Activated CD8-positive, alpha-beta T cell treated with anti-CD3 and anti-CD28 coated beads for 36 hours (primary cell): ENCODE measurements around the gene ARFIP2. TPM values are rescaled to one million over a fixed set of nuclear protein-coding genes. Genes with fewer than 3 reads are reported as not detected.

ENCODE experiments used
- ATAC-seq: fragments of 200-7000 bp; cut with Tn5 transposase; one replicate; pipeline ENCODE4 v1.10.0; 2021; ENCODE audit warnings: mild to moderate bottlenecking, moderate library complexity
- CTCF ChIA-PET: fragments of 350-600 bp; sonication (Branson Sonifier 250); formaldehyde crosslinking; loops from one replicate; lab custom pipeline; 2021; ENCODE audit warnings: antibody characterized with exemption; lab: Charles Lee
- POLR2A ChIA-PET: fragments of 350-600 bp; sonication (Branson Sonifier 250); formaldehyde crosslinking; loops from one replicate; lab custom pipeline; 2021; ENCODE audit warnings: antibody characterized with exemption; lab: Charles Lee
- DNase-seq: peaks from one replicate; pipeline ENCODE4 v3.0.0-alpha.2; 2020
- H3K27ac Mint-ChIP-seq: one replicate; pipeline ENCODE4 v1.8.0; 2021; ENCODE audit warnings: mild to moderate bottlenecking, mixed read lengths
- H3K27me3 Mint-ChIP-seq: one replicate; pipeline ENCODE4 v1.8.0; 2021; ENCODE audit warnings: mixed read lengths
- H3K36me3 Mint-ChIP-seq: one replicate; pipeline ENCODE4 v1.8.0; 2021; ENCODE audit warnings: low read depth, mixed read lengths
- H3K4me1 Mint-ChIP-seq: one replicate; pipeline ENCODE4 v1.8.0; 2021; ENCODE audit warnings: low read depth, mixed read lengths
- H3K4me3 Mint-ChIP-seq: one replicate; pipeline ENCODE4 v1.8.0; 2021; ENCODE audit warnings: mild to moderate bottlenecking, moderate library complexity, mixed read lengths
- H3K9me3 Mint-ChIP-seq: one replicate; pipeline ENCODE4 v1.8.0; 2021; ENCODE audit warnings: mixed read lengths
- CTCF ChIP-seq: fragments of 200-600 bp; IDR thresholded peaks from one replicate; pipeline ENCODE4 v1.8.0; 2022; ENCODE audit warnings: antibody characterized with exemption, mild to moderate bottlenecking
- intact Hi-C: fragments of 100-400 bp; cut with micrococcal nuclease; formaldehyde crosslinking; loops from one replicate; pipeline ENCODE4 v1.10.0; 2022
- total RNA-seq, 2 experiments: library from RNA; stranded (reverse); gene quantifications; one replicate each; pipeline ENCODE4 v1.2.3, GENCODE V29; 2021

ARFIP2 gene
- total RNA-seq, 2 experiments from 2014 or later: 36.9 to 38.3 TPM

- intact Hi-C loops: no loop called here
- DNase-seq (no peak), ATAC-seq (no peak)
- Mint-ChIP-seq H3K4me1 (no peaks in the 10 kb centered on the region), H3K36me3 (no peaks in the 10 kb centered on the region), H3K9me3 (no peaks in the 10 kb centered on the region), H3K27me3 (no peaks in the 10 kb centered on the region), H3K27ac (no peak overlapping the region), H3K4me3 (no peak overlapping the region)
- TF ChIP-seq CTCF: no peak
- CTCF ChIA-PET: interaction anchor here (1.0 kb wide), 1 partner anchor 94 kb away, joined by 3 read pairs; no protein-coding TSS in a partner anchor
- POLR2A ChIA-PET: no interaction called here
These were observed 23.4 kb downstream of the ARFIP2 start for GRCh38 chr11:6457581-6458320.

DNA sequence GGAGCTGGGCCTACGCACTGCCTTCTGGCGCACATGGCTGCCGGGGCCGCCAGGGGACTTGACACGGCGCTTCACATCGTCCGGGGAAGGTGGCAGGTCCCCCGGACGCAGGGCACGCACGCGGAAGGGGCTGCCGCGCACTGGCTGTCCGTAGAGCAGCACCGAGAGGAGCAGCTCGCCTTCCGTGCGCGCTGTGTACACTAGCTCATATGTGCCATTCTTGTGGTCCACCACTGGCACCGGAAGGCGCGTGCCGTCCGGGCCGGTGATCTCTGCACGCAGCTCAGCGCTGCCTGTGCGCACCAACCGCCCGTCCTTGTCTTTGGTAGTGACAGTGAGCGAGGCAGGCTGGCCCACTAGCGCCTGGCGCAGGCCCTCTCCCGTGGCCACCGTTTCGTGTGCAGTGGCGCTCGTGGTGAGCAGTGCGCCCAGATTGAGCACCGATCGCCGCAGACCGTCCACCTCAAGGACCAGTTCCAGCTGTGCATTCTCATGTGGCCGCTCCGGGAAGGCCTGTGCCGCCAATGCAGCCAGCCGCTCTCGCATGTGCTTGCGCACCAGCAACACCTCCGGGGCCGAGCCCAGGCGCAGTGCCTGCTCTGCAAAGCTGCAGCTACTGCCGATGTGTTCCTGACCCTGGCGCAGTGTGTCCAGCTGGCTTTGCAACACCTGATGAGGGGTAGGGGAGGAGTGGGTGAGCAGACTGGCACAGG, 24.6 kb downstream of the ARFIP2 start:
- intact Hi-C loops: no loop called here
- no peak overlapping the region for H3K4me3 Mint-ChIP-seq
- CTCF ChIA-PET: interaction anchor here (5.0 to 5.1 kb wide), 2 partner anchors 13 to 78 kb away, joined by 36 to 42 read pairs; no protein-coding TSS in a partner anchor
- DNase-seq (no peak), ATAC-seq (no peak)
- H3K27ac Mint-ChIP-seq: no peak overlapping the region
- no peaks in the 10 kb centered on the region for H3K36me3 Mint-ChIP-seq
- no peaks in the 10 kb centered on the region for H3K4me1 Mint-ChIP-seq
- no peaks in the 10 kb centered on the region for H3K9me3 Mint-ChIP-seq
- TF ChIP-seq CTCF: no peak
- H3K27me3 Mint-ChIP-seq: no peaks in the 10 kb centered on the region
- POLR2A ChIA-PET: interaction anchor here (0.6 kb wide), 1 partner anchor 18 kb away, joined by 3 read pairs; no protein-coding TSS in a partner anchor

DNA sequence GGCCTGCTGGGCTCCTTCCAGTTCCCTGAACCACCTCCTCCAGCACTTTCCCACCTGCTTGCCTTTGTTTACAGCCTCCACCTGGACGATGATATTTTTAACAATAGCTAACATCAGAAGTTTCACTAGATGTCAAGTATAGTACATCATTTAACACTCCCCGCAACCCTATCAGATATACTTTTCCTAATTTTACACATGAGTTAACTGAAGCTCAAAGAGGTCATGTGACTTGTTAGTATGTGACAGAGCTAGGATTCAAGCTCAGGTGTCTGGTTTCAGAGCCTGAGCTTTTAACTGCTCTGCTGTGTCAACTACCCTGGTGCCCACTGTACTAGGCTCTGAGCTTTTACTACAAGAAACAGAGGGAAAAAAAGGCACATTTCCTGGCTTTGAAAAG, 26.1 kb downstream of the ARFIP2 start:
- POLR2A ChIA-PET: interaction anchor here (0.7 kb wide), 1 partner anchor 76 kb away, joined by 3 read pairs; no protein-coding TSS in a partner anchor
- H3K4me1 Mint-ChIP-seq: no peaks in the 10 kb centered on the region
- TF ChIP-seq CTCF: no peak
- H3K27me3 Mint-ChIP-seq: no peaks in the 10 kb centered on the region
- H3K9me3 Mint-ChIP-seq: no peaks in the 10 kb centered on the region
- intact Hi-C loops: no loop called here
- no peak overlapping the region for H3K4me3 Mint-ChIP-seq
- H3K36me3 Mint-ChIP-seq: no peaks in the 10 kb centered on the region
- ATAC-seq (no peak), DNase-seq (no peak)
- CTCF ChIA-PET: interaction anchor here (0.9 to 5.1 kb wide), 4 partner anchors 11 to 101 kb away, joined by 3 to 42 read pairs (median 20); no protein-coding TSS in a partner anchor
- no peak overlapping the region for H3K27ac Mint-ChIP-seq

DNA sequence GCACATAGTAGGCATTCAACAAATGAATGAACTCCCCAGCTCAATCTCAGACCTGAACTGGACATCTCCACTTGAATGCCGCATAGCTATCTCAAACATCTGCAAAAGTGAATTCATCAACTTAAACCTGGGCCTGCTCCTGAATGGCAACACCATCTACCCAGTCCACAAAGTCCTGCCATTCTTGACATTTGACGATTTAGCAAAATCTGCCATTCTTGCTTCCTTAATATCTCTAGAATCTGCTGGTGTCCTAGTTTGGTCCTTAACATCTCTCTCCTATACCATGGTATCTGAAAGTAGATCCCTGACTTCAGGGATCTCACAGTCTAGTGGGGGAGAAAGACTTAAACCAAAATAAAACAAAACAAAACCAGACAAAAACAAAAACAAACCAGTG, 28.0 kb downstream of the ARFIP2 start:
- no peak for TF ChIP-seq CTCF
- ATAC-seq (no peak), DNase-seq (no peak)
- CTCF ChIA-PET: interaction anchor here (0.6 to 5.1 kb wide), 4 partner anchors 9 to 304 kb away, joined by 3 to 42 read pairs (median 20); no protein-coding TSS in a partner anchor
- H3K27me3 Mint-ChIP-seq: no peaks in the 10 kb centered on the region
- no peaks in the 10 kb centered on the region for H3K9me3 Mint-ChIP-seq
- H3K27ac Mint-ChIP-seq: no peak overlapping the region
- no peaks in the 10 kb centered on the region for H3K36me3 Mint-ChIP-seq
- POLR2A ChIA-PET: no interaction called here
- intact Hi-C loops: no loop called here
- H3K4me1 Mint-ChIP-seq: no peaks in the 10 kb centered on the region
- no peak overlapping the region for H3K4me3 Mint-ChIP-seq
